HTR-8/SVneo (cell line): ENCODE measurements around the gene MOB4.
A peak's percentile ranks its signal among the peaks of the same experiment; 100 is the strongest.
"Not testable (repeated sequence)": the region's sequence is repeated elsewhere in the genome, so short reads cannot be mapped to it uniquely, and the experiment has no call there.

Experiments
- DNase-seq: peaks from one replicate; pipeline ENCODE4 v3.0.0; 2011; ENCODE audit warnings: low spot score, mixed read lengths; ENCODE audit not compliant: insufficient read length
- FAIRE-seq: peaks from 2 replicates; lab custom pipeline; 2011; peaks lifted over from hg19 to GRCh38; lab: Jason Lieb, UNC

Gene MOB4

GRCh38 chr2:197506658-197507057 lies 9.2 kb upstream of the MOB4 start:
- no peak for FAIRE-seq
- DNase-seq: no peak

GRCh38 chr2:197513915-197514314 lies 2.0 kb upstream of the MOB4 start:
- FAIRE-seq (no peak), DNase-seq (no peak)

- no peak for FAIRE-seq
- DNase-seq: peak; percentile 21
These were observed 1.1 kb upstream of the MOB4 start for GRCh38 chr2:197514754-197515153.

- DNase-seq (no peak), FAIRE-seq (no peak)
These were observed 539 bp upstream of the MOB4 start for GRCh38 chr2:197515315-197515738.

GRCh38 chr2:197516393-197516761 lies 511 bp downstream of the MOB4 start:
- DNase-seq (no peak), FAIRE-seq (no peak)

- DNase-seq (no peak), FAIRE-seq (no peak)
These were observed 1.3 kb downstream of the MOB4 start for GRCh38 chr2:197517150-197517549.

GRCh38 chr2:197538412-197538811 lies 22.5 kb downstream of the MOB4 start:
- no peak for DNase-seq
- FAIRE-seq: no peak

- FAIRE-seq (no peak), DNase-seq (no peak)
These were observed 23.9 kb downstream of the MOB4 start for GRCh38 chr2:197539734-197540133.

GRCh38 chr2:197543206-197543605 lies 27.3 kb downstream of the MOB4 start:
- DNase-seq (no peak), FAIRE-seq (no peak)

GRCh38 chr2:197547163-197547900 lies 31.5 kb downstream of the MOB4 start:
- DNase-seq (no peak), FAIRE-seq (no peak)

GRCh38 chr2:197548582-197548981 lies 32.7 kb downstream of the MOB4 start:
- FAIRE-seq (no peak), DNase-seq (no peak)

GRCh38 chr2:197551260-197551659 lies 35.4 kb downstream of the MOB4 start:
- not testable (repeated sequence) for FAIRE-seq, DNase-seq

- DNase-seq (no peak), FAIRE-seq (no peak)
These were observed 39.6 kb downstream of the MOB4 start for GRCh38 chr2:197555467-197555866.

- FAIRE-seq: no peak
- DNase-seq: no peak
These were observed 40.6 kb downstream of the MOB4 start for GRCh38 chr2:197556456-197556855.

GRCh38 chr2:197558393-197558792 lies 42.5 kb downstream of the MOB4 start:
- DNase-seq (no peak), FAIRE-seq (no peak)

GRCh38 chr2:197559681-197560080 lies 43.8 kb downstream of the MOB4 start:
- FAIRE-seq: no peak
- DNase-seq: no peak

GRCh38 chr2:197560146-197560665 lies 44.3 kb downstream of the MOB4 start:
- DNase-seq (no peak), FAIRE-seq (no peak)

- FAIRE-seq: no peak
- DNase-seq: no peak
These were observed 55.9 kb downstream of the MOB4 start for GRCh38 chr2:197571627-197572271.

- no peak for DNase-seq
- no peak for FAIRE-seq
These were observed 57.7 kb downstream of the MOB4 start for GRCh38 chr2:197573608-197574007.

GRCh38 chr2:197575987-197576386 lies 60.1 kb downstream of the MOB4 start:
- no peak for DNase-seq
- FAIRE-seq: no peak

- no peak for DNase-seq
These were observed 60.8 kb downstream of the MOB4 start for GRCh38 chr2:197576631-197577030.

GRCh38 chr2:197577446-197577845 lies 61.6 kb downstream of the MOB4 start:
- FAIRE-seq (no peak), DNase-seq (no peak)

More at GRCh38 chr2:197576631-197577030, 60.8 kb downstream of the MOB4 start:
- FAIRE-seq: no peak
